ENCODE measurements around the gene PLLP. TPM values are rescaled to one million over a fixed set of nuclear protein-coding genes. Genes with fewer than 3 reads are reported as not detected.

The PLLP gene
- total and polyA plus RNA-seq, 10 donors: 4.7 to 53.1 (median 17.2) TPM

GRCh38 chr16:57240851-57241250 is 43.6 kb downstream of the PLLP start:
- intact Hi-C loops (cut with DNase I; ENCODE audit: low total_unique reads): no loop called here
- H3K27me3 ChIP-seq (replicated peaks in 1 of 7): no peaks in the 10 kb centered on the region
- TF ChIP-seq POLR2AphosphoS5 (IDR thresholded peaks at IDR 0.05) (no peak), POLR2A (IDR thresholded peaks at IDR 0.05) (no peak), CTCF (IDR thresholded peaks at IDR 0.05 in 8 of 11, conservative IDR thresholded peaks at IDR 0.05 in 3 of 11) (no peak)

GRCh38 chr16:57239107-57239506 is 45.4 kb downstream of the PLLP start:
- WGBS, 5 donors: 44 to 74% (median 54%) methylated on average over 2 of the region's 2 CpGs
- DNase-seq: no peak
- Histone ChIP-seq H3K4me1 (peaks cover 5 to 36% (median 14%) of the 10 kb centered on the region in 6 donors), H3K36me3 (peaks cover 0 to 66% (median 26%) of the 10 kb centered on the region in 6 donors), H3K9me3 (no peaks in the 10 kb centered on the region), H3K27ac (no peak overlapping the region), H3K4me3 (no peak overlapping the region), H3K27me3 (replicated peaks in 1 of 7) (no peaks in the 10 kb centered on the region)
- intact Hi-C loops (cut with DNase I; ENCODE audit: low total_unique reads): no loop called here
- no peak for TF ChIP-seq POLR2AphosphoS5 (IDR thresholded peaks at IDR 0.05)
- TF ChIP-seq CTCF (IDR thresholded peaks at IDR 0.05 in 8 of 11, conservative IDR thresholded peaks at IDR 0.05 in 3 of 11): no peak
- TF ChIP-seq POLR2A (IDR thresholded peaks at IDR 0.05): no peak

More at GRCh38 chr16:57240851-57241250, 43.6 kb downstream of the PLLP start:
- no peak for DNase-seq
- H3K27ac ChIP-seq: peak overlapping the region in 3 of 8 donors; percentile 45 to 48 (median 47)
- no peak overlapping the region for H3K4me3 ChIP-seq
- H3K4me1 ChIP-seq: peaks cover 5 to 31% (median 22%) of the 10 kb centered on the region in 6 donors
- peaks cover 0 to 49% (median 16%) of the 10 kb centered on the region in 6 donors for H3K36me3 ChIP-seq
- 55 to 78% (median 70%) methylated on average over 2 of the region's 2 CpGs for WGBS, 5 donors
- H3K9me3 ChIP-seq: no peaks in the 10 kb centered on the region

GRCh38 chr16:57238682-57239081 is 45.8 kb downstream of the PLLP start:
- H3K36me3 ChIP-seq: peaks cover 0 to 70% (median 29%) of the 10 kb centered on the region in 6 donors
- intact Hi-C loops (cut with DNase I; ENCODE audit: low total_unique reads): no loop called here
- H3K4me1 ChIP-seq: peaks cover 5 to 31% (median 13%) of the 10 kb centered on the region in 6 donors
- H3K9me3 ChIP-seq: no peaks in the 10 kb centered on the region
- 78 to 90% (median 79%) methylated on average over 2 of the region's 2 CpGs for WGBS, 5 donors
- no peak overlapping the region for H3K4me3 ChIP-seq
- H3K27ac ChIP-seq: no peak overlapping the region
- no peak for DNase-seq
- H3K27me3 ChIP-seq (replicated peaks in 1 of 7): no peaks in the 10 kb centered on the region
- TF ChIP-seq POLR2A (IDR thresholded peaks at IDR 0.05) (no peak), POLR2AphosphoS5 (IDR thresholded peaks at IDR 0.05) (no peak), CTCF (IDR thresholded peaks at IDR 0.05 in 8 of 11, conservative IDR thresholded peaks at IDR 0.05 in 3 of 11) (no peak)

- no peaks in the 10 kb centered on the region for H3K27me3 ChIP-seq (replicated peaks in 1 of 7)
- intact Hi-C loops (cut with DNase I; ENCODE audit: low total_unique reads): no loop called here
- TF ChIP-seq CTCF (IDR thresholded peaks at IDR 0.05 in 8 of 11, conservative IDR thresholded peaks at IDR 0.05 in 3 of 11): no peak
- TF ChIP-seq POLR2AphosphoS5 (IDR thresholded peaks at IDR 0.05): no peak
- TF ChIP-seq POLR2A (IDR thresholded peaks at IDR 0.05): no peak
- no peak overlapping the region for H3K4me3 ChIP-seq
- H3K27ac ChIP-seq: peak overlapping the region in 4 of 8 donors; percentile 34 to 79 (median 52)
- no peaks in the 10 kb centered on the region for H3K9me3 ChIP-seq
- DNase-seq: no peak
- H3K4me1 ChIP-seq: peaks cover under 1 to 25% (median 7%) of the 10 kb centered on the region in 6 donors
- H3K36me3 ChIP-seq: peaks cover 0 to 97% (median 54%) of the 10 kb centered on the region in 6 donors
Measured at GRCh38 chr16:57236022-57236350, 48.5 kb downstream of the PLLP start.

Data from spleen (tissue), 11 donors.